Transverse colon (tissue), 3 donors: Measurements from ENCODE around the gene SEMA4D.

Source experiments
- EP300 ChIP-seq: sonication (generic); formaldehyde crosslinking; IDR thresholded peaks from one replicate; pipeline ENCODE4 v1.6.1; 2017; ENCODE audit warnings: antibody characterized with exemption, low read depth
- POLR2A ChIP-seq: fragments of 450-650 bp; IDR thresholded peaks from one replicate; pipeline ENCODE4 v1.6.1; 2016; ENCODE audit warnings: antibody characterized with exemption, mild to moderate bottlenecking, moderate library complexity
- TF ChIP-seq, protein P1 (sequence below), 5 experiments: fragments of 200-600 bp in 3 of 5; fragments of 450-650 bp in 2 of 5; sonication (generic) in 3 of 5; IDR thresholded peaks; 1 replicate in 2 of 5; 2 replicates in 3 of 5; pipeline ENCODE4 v1.5.1; 2016 to 2017; ENCODE audit warnings: antibody characterized with exemption in 5 of 5, inconsistent platforms in 3 of 5, mild to moderate bottlenecking in 2 of 5, moderate library complexity in 1 of 5

DNA sequence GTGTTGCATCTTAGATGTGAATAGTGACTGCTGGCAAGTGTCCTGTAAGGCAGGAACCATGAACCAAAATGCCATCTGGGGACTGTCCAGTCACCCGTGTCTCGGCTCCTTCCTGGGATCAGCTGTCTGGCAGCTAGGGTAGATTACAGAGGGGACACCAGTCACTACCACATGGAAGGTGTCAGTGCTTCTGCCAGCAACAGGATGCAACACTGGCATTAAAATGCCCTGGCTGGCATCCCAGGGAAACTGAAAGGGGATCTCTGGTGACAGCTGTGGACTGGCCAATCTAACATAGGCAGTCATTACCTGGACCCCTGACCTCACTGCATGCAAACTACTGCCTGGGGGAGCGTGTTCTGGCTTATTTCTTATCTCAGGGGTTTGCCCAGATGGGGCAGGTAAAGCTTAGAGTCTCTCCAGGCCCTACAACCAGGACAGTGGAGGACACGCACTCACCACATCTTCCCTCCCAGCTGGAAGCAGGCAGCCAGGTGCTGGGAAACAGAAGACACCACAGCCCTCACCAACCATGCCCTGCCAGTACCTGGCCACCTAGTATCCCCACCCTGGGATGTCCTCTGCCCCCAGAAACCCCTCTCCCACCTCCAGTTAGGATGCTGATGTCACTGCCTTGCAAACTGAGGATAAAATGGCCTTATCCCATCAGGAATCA, 83.8 kb downstream of the SEMA4D start:
- TF ChIP-seq POLR2A = no peak
- TF ChIP-seq, protein P1, sequence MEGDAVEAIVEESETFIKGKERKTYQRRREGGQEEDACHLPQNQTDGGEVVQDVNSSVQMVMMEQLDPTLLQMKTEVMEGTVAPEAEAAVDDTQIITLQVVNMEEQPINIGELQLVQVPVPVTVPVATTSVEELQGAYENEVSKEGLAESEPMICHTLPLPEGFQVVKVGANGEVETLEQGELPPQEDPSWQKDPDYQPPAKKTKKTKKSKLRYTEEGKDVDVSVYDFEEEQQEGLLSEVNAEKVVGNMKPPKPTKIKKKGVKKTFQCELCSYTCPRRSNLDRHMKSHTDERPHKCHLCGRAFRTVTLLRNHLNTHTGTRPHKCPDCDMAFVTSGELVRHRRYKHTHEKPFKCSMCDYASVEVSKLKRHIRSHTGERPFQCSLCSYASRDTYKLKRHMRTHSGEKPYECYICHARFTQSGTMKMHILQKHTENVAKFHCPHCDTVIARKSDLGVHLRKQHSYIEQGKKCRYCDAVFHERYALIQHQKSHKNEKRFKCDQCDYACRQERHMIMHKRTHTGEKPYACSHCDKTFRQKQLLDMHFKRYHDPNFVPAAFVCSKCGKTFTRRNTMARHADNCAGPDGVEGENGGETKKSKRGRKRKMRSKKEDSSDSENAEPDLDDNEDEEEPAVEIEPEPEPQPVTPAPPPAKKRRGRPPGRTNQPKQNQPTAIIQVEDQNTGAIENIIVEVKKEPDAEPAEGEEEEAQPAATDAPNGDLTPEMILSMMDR (IDR thresholded peaks at IDR 0.05) = no peak
- no peak for TF ChIP-seq EP300
